HG02981 (cell line): ENCODE data around the gene CDHR3.

Experiments
- ATAC-seq: cut with Tn5 transposase; IDR thresholded peaks from one replicate; pipeline ENCODE4 v1.9.1; 2021; ENCODE audit warnings: mild to moderate bottlenecking, moderate library complexity; ENCODE audit not compliant: unreplicated experiment

The CDHR3 gene

DNA sequence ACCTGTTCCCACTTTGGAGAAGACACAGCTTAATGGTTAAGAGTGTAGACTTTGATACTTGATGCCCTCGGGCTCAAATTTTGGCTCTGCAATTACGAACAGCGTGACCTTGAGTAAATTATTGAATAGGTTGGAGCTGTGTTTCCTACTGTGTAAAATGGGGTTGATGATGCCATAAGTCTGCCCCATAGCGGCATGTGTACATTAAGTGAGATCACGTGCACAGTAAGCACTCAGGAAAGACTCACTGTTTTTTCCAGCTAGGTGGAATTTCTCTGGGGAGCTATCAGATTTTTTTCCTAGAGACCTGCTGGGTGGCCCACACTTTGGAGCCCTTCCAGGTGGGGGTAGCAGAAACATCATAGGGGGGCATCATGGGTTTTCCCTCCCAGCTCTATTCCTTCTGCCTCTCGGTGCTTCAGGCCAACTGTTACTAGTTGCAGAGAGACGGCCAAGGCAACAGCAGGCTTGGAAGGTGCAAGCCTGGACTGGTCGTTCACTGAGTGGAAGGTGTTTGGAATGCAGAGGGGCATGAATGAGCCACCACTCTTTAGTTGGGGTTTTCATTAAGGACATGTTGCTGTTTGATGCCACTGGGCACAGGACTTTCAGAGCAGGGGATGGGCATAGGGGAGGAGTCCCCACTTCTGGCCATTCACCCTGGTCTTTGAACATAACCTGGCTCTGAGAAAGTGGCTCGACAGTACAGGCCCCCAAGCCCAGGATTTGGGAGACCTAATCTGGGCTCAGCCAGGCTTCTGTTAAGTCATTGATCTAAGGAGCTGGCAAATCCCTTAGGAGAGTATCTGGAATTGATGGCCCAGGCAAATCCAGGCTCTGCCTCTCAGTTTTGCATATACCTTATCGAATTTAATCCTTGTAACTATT is 85.0 kb downstream of the CDHR3 start:
- no peak for ATAC-seq

DNA sequence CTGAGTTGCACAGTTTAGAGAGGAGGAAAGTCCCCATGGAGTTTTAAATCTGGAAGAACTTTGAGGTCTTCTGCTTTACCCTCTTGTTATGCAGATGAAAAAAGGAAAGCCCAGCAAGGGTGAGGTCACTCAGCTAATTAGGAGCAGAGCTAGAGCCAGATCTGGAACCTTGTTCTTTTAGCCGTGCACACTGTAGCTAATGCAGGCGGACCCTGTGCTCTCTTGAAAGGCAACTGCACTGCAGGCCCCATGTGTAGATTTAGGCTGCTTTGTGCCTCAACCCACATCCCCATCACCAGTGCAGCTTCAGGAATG is 85.6 kb downstream of the CDHR3 start:
- no peak for ATAC-seq

DNA sequence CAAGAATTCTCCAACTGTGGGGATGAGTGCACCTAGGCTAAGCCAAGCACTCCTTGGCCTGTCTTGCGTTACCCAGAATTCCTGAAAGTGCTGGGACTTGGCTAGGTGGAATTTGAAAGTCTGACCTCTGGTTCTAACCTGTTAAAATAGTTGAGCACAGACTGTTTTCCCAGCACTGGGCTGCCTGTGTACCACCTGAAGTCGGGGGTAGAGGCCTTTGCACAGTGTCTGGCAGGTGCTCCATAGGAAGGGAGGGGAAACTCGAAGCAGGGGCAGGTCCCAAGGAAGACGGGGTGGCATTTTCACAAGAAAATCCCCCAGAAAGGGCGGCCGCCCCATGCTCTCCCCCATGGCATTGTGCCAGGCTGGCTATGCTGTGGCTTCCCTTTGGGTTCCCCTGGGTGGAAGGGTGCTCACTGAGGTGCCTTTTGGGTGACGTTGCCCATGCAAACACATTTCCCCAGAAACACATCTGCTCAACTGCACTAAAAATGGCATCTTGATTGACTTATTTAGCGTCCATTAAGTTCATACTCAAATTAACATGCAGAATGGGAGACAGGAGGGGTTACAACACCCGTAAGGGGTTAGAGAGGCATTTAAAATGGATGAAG is 86.2 kb downstream of the CDHR3 start:
- ATAC-seq = no peak

DNA sequence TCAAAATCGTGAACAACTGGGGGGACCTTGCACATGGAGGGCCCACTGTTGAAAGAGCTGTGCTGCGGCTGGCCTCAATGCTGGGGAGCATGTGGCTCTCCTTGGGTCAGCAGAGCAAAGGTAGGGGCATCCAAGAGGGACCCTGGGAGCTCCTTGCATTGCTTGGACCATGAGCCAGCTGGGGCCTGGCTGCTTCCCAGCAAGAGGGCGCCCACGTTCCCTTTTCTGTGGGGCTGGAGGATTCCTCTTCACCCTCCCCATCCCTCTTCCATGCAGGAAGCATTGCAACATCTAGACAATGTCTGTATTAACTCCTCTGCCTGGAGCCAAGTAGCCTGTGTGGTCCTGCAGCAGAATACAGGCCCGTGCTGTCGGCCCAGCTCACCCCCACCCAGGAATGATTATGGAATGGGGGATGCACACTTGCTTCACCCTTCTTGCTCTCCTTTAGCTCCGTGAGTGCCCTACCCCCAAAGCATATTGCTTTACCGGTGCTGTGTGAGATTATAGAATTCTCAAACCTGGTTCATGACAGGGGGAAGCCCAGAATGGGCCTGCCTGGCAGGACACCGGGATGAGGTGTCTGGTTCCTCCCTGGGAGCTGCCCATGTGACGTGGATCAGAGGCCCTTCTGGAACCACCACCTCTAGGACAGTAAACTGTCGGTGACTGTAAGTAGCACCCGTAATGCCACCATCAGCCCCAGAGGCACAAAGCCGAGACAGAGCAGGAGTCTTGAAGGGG is 87.1 kb downstream of the CDHR3 start:
- no peak for ATAC-seq

DNA sequence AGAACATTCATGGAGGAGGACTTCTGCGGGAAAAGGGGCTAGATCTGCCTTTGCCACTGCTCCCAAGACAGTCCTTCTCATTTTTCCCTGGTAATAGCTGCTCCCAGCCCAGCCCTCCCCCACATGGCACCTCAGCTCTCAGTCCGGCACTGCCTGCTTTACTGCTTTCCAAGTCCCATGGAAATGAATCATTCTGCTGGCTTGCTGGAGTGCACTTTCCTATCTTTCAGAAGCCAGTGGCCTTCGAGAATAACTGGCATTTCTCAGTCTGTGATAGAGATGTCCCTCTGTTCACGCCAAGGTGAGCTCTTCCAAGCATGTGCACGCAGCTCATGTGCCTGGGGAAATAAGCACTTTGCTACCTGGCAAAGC is 87.7 kb downstream of the CDHR3 start:
- ATAC-seq = no peak

DNA sequence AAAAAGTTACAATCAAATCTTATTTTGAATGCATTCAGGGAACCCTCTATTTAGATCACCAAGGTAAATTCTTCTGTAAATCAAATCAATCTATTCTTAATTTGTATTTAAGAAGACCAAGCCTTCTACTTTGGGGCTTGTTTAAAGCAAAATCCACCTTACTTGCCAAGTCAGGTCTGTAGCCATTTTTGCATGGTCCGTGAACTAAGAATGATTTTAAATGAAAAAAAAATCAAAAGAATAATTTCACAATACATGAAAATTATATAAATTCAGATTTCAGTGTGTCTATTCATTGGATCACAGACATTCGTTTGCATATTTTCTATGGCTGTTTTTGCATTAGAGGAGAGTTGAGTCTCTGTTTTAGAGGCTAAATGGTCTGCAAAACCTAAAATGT is 89.6 kb downstream of the CDHR3 start:
- ATAC-seq = no peak

DNA sequence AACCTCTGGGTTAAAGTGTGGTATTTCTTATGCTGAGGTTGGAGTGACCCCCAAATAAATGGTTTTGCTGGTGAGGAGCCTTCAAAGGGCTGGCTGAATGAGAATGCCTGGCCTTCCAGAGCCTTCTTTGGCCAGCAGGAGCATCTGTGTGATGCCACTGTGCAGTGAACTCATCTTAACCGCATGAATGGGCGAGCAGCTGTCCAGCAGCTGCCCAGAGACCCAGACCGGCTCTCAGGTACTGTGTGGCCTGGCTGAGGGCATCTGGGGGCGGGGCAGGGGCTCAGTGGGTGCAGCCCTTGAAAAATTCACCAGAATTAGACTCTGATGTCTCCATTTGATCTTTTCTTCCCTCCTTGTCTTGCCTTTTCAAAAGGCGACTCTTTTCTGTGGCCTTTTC is 90.0 kb downstream of the CDHR3 start:
- ATAC-seq = no peak

DNA sequence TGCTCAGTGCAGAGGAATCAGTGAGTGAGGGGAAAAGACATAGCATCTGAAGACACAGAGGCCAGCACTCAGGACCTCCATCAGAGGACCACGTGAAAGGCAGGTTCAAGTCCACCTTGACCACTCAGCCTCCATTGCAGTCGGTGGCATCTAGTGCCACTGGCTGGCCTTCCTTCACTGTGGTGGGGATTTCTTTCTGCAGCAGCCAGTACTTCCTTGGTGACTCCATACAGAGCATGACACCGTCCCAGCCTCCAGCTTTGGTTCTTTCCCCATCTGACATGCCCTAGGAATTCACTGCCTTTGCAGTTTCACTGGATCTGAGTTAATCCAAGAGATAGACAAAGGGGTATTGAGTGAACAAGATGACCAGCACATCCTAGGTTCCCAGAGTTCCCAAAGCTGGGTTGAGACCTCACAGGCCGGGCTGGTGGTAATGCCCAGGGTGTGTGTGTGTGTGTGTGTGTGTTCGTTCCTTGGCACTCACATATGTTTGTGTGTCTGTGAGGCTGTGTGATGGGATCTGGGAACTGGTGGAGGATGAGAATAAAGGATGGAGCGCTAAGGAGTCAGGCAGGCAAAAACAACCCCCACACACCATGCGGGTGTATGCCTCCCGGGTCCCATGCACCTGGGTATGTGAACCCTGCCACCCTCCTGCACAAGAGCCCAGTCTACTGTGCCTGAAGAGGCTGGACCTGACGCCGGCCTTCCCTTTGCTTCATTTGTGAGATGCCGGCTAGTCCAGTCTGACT is 91.3 kb downstream of the CDHR3 start:
- no peak for ATAC-seq

DNA sequence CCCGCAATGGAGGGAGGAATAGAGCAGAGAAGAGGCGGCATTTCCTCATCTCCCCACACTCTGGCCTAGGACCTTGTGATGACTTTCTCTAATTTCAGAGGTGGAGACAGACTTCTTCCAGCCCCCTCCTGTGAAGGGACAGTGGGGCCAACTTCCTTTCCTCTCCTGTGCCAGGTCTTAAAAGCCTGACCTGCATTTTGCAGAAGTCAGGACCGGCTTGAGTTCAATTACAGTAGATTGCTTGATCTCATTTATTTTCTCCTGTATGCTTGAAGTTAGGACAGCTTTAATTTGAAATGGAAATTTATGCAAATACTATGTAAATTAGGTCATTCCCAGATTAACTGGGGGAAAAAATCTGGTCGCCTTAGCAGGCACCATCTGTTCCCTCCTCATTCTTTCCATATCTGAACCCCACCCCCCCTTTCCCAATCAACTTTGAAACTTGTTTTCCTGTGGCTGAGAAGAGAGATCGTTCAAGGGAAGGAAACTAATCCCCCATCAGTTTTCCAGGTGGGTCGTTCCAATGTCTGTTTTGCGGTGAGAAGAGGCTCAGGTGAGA is 92.0 kb downstream of the CDHR3 start:
- ATAC-seq = no peak

DNA sequence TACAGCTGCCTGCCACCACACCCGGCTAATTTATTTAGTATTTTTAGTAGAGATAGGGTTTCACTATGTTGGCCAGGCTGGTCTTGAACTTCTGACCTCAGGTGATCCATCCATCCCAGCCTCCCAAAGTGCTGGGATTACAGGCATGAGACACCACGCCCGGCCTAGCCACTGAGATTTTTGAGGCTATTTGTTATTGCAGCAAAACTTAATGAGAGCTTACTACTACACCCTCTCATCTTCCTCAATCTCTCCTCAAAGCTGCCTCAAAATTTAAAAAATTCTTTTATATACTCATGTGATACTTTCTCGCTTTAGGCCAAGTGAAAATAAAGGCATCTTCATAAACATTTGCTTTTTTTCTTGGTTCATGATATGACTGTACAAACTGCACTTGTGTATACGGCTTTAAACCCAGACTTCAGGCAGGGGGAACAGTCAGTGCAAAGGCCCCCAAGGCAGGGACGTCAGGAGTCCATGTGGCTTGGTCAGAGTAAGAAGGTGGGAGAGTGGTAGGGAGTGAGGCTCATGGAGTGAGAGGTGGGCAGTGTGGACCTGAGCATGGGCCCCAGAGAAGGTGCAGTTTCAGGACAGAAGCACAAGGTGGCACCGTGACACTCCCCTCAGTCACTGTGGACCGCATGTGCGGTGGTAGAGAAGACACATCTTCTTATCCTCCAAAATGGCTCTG is 93.6 kb downstream of the CDHR3 start:
- peak; percentile 29 for ATAC-seq

DNA sequence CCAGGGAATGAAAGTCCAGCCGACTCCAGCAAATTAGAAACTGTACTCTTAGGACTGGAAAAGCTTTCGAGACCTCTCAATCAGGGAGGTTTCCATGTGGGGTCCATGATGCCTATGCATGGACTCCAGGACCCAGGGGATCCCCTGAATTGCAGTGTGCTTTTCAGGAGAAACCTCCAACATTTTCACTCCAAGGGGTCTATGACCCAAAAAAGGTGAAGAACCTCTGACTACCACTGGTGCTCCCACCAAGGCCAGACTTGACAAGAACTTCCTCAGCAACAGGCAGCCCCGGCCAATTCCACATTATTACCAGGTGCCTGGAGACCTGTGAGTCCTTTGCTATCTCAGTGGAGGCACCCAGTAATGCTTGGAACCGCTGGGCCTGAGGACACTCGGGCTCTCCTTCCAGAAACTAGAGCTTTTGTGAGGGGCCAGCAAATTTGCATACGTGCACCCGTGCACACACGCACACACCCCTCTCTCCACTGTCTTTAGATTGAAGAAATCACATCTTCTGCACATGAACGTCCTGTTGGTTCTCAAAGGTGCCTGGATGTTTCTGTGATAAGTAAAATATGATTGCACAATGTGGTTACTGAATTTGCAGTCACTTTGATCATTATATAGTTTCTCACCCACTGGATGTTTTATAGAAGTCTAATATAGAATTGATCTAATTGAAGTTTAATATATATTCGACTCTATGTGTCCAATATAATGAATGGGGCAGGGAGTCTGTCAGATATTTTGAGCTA is 94.3 kb downstream of the CDHR3 start:
- ATAC-seq = no peak

DNA sequence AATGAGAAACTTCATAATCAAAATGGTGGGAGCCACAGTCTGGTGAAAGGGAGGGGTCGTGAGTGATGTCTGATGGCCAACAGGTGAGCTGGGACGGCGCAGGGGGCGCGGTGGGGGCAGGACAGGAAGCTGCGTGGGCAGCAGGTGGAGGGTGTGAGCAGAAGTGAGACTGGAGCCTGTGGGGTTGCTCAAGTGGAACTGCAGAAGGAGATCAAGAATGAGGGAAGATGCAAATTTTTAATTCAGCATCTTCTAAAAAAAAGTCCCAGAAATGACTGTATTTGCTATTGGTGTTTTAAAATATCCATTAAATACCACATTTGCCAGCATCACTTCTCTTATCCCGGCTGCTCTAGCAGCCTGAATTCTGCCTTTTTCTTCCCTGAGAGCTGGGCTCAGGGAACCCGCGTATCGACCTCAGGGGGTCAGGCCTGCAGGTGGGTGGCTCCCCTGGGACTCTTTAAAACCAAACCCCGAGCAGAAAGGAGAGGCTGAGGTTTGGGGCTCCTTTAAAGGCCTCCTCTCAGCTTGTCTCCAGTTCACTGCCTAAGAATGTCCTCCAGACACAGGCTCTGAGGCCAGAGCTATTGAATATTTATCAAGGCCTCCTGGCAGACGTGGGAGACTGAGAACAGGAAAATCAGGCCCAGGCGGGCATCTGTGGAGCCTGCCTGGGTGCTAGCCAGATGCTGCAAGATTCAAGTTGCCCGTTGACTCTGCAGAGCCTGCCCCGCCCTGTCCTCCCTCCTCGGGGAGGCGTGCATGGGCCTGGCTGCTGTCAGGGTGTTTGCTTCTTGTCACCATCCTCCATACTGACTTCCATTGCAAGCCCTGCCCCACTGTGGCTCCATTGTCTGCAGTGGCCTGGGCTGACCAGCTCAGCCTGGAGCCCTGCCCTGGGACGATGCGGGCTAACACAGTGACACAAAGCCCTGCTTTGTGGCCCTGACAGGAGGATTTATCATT is 95.2 kb downstream of the CDHR3 start:
- ATAC-seq = peak; percentile 57

DNA sequence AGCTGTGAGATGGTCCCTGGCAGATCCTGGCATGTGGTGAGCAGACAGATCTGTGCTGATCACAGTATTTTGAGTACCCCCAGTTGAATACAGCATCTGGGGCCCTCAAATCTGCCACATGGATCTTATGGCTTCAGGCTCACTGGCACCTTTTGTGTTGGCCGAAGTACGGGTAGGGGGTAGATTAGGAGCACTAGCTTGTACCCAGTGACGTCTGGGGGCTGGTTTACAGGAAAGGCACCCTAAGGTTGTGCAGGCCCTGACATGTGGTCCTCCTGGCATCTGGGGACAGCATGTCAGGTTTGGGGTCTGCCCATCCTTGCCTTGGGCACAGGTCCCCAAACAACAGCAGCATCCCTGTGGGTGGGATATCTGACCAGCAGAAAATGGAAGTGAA is 95.9 kb downstream of the CDHR3 start:
- no peak for ATAC-seq

DNA sequence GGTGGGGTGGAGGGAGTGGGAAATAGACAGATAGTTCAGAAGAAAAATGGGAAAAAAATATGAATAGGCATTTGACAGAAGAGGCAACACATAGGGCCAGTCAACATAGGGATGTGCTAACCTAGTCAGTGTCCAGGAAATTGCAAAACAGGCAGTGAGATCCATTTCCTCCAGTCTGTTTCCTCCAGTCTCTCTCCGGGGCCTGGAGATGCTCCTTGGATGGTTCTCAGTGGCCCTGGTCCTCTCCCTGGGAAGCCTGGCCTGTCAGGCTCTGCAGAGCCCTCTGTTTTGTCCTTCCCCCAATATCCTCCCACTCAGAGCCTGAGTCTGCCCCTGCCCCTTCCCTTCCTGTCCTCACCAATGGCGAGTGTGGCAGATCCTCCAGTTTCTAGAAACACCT is 96.5 kb downstream of the CDHR3 start:
- no peak for ATAC-seq

DNA sequence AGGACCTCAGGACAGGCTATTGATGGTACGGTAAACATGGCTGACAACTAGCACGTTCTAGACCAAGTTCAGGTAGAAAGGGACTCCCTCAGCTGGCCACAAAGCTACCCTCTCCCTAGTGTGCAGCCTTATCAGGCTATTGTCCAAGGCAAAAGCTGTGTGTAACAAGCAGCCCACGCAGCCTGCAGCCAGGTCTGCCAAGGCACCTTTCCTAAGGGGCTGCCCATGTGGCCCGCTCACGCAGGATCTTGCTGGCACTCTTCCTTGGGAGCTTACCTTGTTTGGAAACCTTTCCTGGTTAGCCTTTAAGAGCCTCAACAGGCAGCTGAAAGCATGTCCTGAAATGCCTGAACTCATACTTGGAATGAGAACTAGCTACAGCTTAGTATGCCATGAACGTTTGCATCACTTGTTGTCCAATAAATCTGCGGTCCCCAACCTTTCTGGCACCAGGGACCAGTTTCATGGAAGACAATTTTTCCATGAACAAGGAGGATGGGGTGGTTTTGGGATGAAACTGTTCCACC is 97.4 kb downstream of the CDHR3 start:
- no peak for ATAC-seq

DNA sequence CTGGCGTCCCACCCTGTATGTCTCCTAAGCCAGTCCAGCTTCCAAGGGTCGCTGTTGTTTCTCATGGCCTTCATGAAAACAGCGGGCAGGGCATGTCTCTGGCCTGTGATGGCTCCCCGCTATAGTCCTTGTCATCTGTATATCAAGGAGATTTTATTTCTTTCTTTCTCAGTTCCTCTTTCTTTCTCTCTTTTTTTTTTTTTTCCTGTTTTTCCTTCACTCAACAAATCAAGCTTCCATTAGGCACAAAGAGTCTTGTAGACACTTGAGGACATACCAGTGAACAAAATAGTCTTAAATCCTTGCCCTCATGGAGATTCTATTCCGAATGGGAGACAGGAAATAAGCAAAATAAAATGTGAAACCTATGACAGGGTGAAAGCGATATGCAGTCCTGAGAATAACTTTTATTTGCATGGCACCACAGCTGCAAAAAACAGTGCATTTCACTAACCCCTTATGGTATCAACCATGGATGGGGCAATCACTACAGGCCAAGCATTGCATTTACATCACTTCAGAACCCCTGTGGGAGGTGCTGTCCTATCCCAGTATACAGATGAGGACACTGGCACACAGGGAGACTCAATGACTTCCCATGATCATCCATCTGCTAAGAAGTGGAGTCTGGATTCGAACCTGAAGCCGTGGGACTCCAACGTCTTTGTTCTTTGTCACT is 98.4 kb downstream of the CDHR3 start:
- ATAC-seq = peak; percentile 33

DNA sequence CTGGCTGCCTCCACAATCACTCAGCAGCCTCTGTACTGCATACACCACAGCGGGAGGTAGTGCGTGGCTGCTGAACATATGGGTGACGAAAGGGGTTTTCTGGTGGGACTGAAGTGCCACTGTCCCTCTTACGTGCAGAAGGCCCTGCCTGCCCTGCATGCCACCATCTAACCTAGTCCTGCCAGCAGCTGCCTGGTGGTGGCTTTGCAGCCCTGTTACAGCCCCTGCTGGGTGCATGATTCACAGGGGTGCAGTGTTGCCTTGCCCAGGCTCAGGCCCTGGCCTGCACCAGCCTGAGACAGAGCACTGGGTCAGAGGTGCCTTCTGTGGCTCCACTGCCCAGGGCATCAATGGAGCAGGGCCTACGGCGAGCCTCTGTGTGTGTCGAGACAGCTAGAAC is 98.9 kb downstream of the CDHR3 start:
- no peak for ATAC-seq

DNA sequence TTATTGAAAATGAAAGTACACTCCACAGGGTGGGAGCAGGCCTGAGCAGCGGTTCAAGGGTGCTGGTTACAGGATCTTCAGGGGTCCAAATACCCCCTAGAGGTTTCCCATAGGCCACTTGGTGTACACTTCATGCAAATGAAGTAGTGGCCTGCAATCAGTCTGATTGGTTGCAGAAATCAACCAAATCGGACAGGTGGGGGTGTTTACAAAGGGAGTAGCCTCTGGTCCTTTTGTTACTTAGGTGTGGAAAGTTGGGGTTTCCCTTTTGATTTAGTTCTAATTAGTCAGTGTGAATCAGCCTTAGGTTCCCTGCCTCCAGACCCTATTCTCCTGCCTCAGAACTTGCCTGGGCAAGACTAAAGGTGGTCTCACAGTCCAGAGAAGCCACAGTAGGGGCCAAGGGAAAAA is 99.5 kb downstream of the CDHR3 start:
- ATAC-seq = no peak
